ENCODE data around the gene CD200.

The CD200 gene

GRCh38 chr3:112350018-112350810 is 17.3 kb downstream of the CD200 start:
- no peak for TF ChIP-seq CTCF (conservative IDR thresholded peaks at IDR 0.05; ENCODE audit: low read length)
- H3K4me3 ChIP-seq (ENCODE audit: low read length), result no peak overlapping the region
- no peak for DNase-seq (ENCODE audit: low read depth)

DNA sequence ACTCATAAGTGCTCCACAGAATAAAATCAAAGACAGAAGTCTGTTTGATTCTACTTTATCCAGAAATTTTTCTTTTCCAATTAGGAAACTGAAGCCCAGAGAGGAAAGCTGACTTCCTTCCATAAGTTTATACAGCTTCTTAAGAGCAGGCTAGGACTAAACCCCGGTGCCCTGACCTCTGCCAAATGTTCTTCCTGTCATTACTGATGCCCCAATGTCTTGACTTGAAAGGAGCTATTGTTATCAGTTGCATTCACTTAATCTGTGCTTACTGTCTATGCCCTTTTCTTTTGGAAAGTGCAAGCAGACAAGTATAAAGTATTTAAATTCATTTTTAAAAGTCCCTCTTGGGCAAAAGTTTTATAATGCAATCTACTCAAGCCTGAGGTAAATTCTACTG is 18.1 kb downstream of the CD200 start:
- no peak overlapping the region for H3K4me3 ChIP-seq (ENCODE audit: low read length)
- DNase-seq (ENCODE audit: low read depth), result no peak
- TF ChIP-seq CTCF (conservative IDR thresholded peaks at IDR 0.05; ENCODE audit: low read length), result no peak

DNA sequence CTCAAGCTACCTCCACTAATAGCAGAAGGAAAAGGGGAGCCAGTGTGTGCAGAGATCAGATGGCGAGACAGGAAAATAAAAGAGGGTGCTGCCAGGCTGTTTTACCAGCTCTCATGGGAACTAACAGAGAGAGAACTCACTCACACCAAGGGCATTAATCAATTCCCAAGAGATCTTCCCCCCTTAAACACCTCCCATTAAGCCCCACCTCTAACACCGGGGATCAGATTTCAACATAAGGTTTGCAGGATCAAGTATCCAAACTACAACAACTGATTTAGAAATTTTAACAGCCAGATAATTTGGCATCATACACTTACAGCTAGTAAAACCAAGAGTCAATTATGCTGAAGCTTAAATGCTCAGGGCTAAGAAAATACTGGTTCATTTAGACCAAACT is 18.9 kb downstream of the CD200 start:
- DNase-seq (ENCODE audit: low read depth), result no peak
- H3K4me3 ChIP-seq (ENCODE audit: low read length), result no peak overlapping the region

DNA sequence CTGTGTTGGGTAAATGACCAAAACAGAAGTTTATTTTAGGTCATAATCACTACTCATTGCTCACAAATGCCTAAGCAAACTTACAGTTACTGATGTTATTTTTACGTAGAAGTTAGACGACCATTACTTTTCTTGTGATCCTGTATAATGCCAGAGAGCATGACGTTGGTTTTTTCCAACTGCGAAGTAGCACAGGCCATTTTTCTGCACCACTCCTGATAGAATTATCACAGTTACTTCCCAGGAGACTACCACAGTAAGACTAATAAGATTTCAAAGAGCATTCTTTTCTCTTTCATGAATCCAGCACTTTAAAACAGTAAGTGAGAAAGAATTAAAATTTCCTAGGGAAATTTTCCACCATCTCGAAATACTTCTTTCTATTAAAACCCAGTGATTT is 19.8 kb downstream of the CD200 start:
- no peak overlapping the region for H3K4me3 ChIP-seq (ENCODE audit: low read length)
- no peak for DNase-seq (ENCODE audit: low read depth)
- TF ChIP-seq CTCF (conservative IDR thresholded peaks at IDR 0.05; ENCODE audit: low read length), result no peak

More for the DNA sequence above, 18.9 kb downstream of the CD200 start:
- TF ChIP-seq CTCF (conservative IDR thresholded peaks at IDR 0.05; ENCODE audit: low read length), result no peak

GRCh38 chr3:112353365-112353764 is 20.4 kb downstream of the CD200 start:
- H3K4me3 ChIP-seq (ENCODE audit: low read length), result no peak overlapping the region
- TF ChIP-seq CTCF (conservative IDR thresholded peaks at IDR 0.05; ENCODE audit: low read length), result no peak
- DNase-seq (ENCODE audit: low read depth), result no peak

DNA sequence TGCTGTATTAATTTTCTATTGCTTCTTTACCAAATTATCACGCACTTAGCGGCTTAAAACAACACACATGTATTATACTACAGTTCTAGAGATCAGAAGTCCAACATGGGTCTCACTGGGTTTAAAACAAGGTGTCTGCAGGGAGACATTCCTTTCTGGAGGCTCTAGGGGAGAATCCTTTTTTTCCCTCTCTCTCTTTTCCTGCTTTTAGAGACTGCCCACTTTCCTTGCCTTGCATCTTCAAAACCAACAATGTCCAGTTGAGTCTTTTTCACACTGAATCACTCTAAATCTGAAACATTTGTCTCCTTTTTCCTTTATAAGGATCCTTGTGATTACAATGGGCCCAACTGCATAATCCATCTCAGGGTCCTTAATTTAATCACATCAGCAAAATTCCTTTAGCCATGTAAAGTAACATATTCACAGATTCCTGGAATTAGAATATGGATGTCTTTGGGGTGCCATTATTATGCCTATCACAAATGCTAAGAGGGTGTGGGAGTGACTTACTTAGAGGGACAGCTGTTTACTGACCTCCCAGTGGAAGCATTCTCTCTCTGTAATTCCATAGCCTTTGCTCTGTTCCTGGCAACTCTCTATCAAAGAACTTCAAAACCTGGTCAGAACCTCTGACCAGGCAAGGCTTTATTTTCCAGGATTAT is 21.8 kb downstream of the CD200 start:
- H3K4me3 ChIP-seq (ENCODE audit: low read length), result no peak overlapping the region
- DNase-seq (ENCODE audit: low read depth), result no peak
- TF ChIP-seq CTCF (conservative IDR thresholded peaks at IDR 0.05; ENCODE audit: low read length), result no peak

- no peak for TF ChIP-seq CTCF (conservative IDR thresholded peaks at IDR 0.05; ENCODE audit: low read length)
- no peak for DNase-seq (ENCODE audit: low read depth)
These were observed 22.3 kb downstream of the CD200 start for GRCh38 chr3:112355307-112355687.

More at GRCh38 chr3:112355307-112355687, 22.3 kb downstream of the CD200 start:
- H3K4me3 ChIP-seq (ENCODE audit: low read length), result no peak overlapping the region

Data from AG10803 (cell line).